H9 (cell line): Measurements from ENCODE around the gene SHLD2. TPM values are rescaled to one million over a fixed set of nuclear protein-coding genes. Genes with fewer than 3 reads are reported as not detected.
"Not testable (repeated sequence)": the region's sequence is repeated elsewhere in the genome, so short reads cannot be mapped to it uniquely, and the experiment has no call there.

ENCODE experiments used
- DNase-seq: peaks from one replicate; pipeline ENCODE4 v3.0.0-alpha.2; 2017
- H2AFZ ChIP-seq: one replicate; pipeline ENCODE4 v1.6.1; 2013; ENCODE audit warnings: mild to moderate bottlenecking, low read length, control low read depth, moderate library complexity
- H2AK5ac ChIP-seq: 2 replicates; pipeline ENCODE4 v1.6.1; 2013; ENCODE audit warnings: low read length, control low read depth, mixed read lengths; ENCODE audit not compliant: insufficient read length
- H2BK120ac ChIP-seq: one replicate; pipeline ENCODE4 v1.6.1; 2013; ENCODE audit warnings: low read depth, mild to moderate bottlenecking, low read length, control low read depth, inconsistent platforms; ENCODE audit not compliant: poor library complexity, severe bottlenecking
- H2BK12ac ChIP-seq: 2 replicates; pipeline ENCODE4 v1.6.1; 2013; ENCODE audit warnings: low read length, control low read depth, mixed read lengths, low read depth; ENCODE audit not compliant: insufficient read length
- H2BK15ac ChIP-seq: 2 replicates; pipeline ENCODE4 v1.6.1; 2013; ENCODE audit warnings: low read depth, low read length, control low read depth
- H2BK20ac ChIP-seq: one replicate; pipeline ENCODE4 v1.6.1; 2013; ENCODE audit warnings: low read depth, mild to moderate bottlenecking, low read length, control low read depth, inconsistent platforms; ENCODE audit not compliant: poor library complexity, severe bottlenecking
- H2BK5ac ChIP-seq: 2 replicates; pipeline ENCODE4 v1.6.1; 2013; ENCODE audit warnings: low read length, control low read depth, mixed read lengths; ENCODE audit not compliant: insufficient read length
- H3K14ac ChIP-seq: 2 replicates; pipeline ENCODE4 v1.6.1; 2013; ENCODE audit warnings: low read length, control low read depth; ENCODE audit not compliant: insufficient read depth
- H3K18ac ChIP-seq: 2 replicates; pipeline ENCODE4 v1.6.1; 2013; ENCODE audit warnings: low read depth, mild to moderate bottlenecking, mixed read lengths, low read length, control low read depth; ENCODE audit not compliant: insufficient read length
- H3K23ac ChIP-seq: 2 replicates; pipeline ENCODE4 v1.6.1; 2013; ENCODE audit warnings: low read length, control low read depth, mixed read lengths, low read depth; ENCODE audit not compliant: insufficient read length
- H3K23me2 ChIP-seq: 2 replicates; pipeline ENCODE4 v1.6.1; 2013; ENCODE audit warnings: low read depth, mild to moderate bottlenecking, mixed read lengths, low read length, control low read depth; ENCODE audit not compliant: insufficient read length, poor library complexity, severe bottlenecking
- H3K27ac ChIP-seq: 2 replicates; pipeline ENCODE4 v1.5.1; 2013; ENCODE audit warnings: low read length, control low read depth, mixed read lengths, low read depth; ENCODE audit not compliant: insufficient read length
- H3K27me3 ChIP-seq: 2 replicates; pipeline ENCODE4 v1.6.1; 2013; ENCODE audit warnings: low read length, control low read depth, inconsistent platforms; ENCODE audit not compliant: insufficient read depth
- H3K4ac ChIP-seq: 2 replicates; pipeline ENCODE4 v1.6.1; 2013; ENCODE audit warnings: low read depth, mild to moderate bottlenecking, control low read depth, inconsistent platforms, low read length, moderate library complexity
- H3K4me1 ChIP-seq: 2 replicates; pipeline ENCODE4 v1.6.1; 2013; ENCODE audit warnings: low read length, control low read depth, inconsistent platforms; ENCODE audit not compliant: insufficient read depth
- H3K4me2 ChIP-seq: 2 replicates; pipeline ENCODE4 v1.6.1; 2013; ENCODE audit warnings: low read length, control low read depth, mixed read lengths; ENCODE audit not compliant: insufficient read length, insufficient read depth
- H3K56ac ChIP-seq: 2 replicates; pipeline ENCODE4 v1.6.1; 2013; ENCODE audit warnings: low read depth, mild to moderate bottlenecking, mixed read lengths, low read length, control low read depth; ENCODE audit not compliant: insufficient read length
- H3K79me1 ChIP-seq: 2 replicates; pipeline ENCODE4 v1.6.1; 2013; ENCODE audit warnings: low read depth, mild to moderate bottlenecking, moderate library complexity, low read length, control low read depth, inconsistent platforms; ENCODE audit not compliant: insufficient read depth, poor library complexity, severe bottlenecking
- H3K79me2 ChIP-seq: 2 replicates; pipeline ENCODE4 v1.6.1; 2013; ENCODE audit warnings: low read length, control low read depth, inconsistent platforms; ENCODE audit not compliant: insufficient read depth
- H3K9ac ChIP-seq: 2 replicates; pipeline ENCODE4 v1.6.1; 2013; ENCODE audit warnings: low read length, control low read depth, mixed read lengths; ENCODE audit not compliant: insufficient read length; ENCODE audit errors: extremely low read depth
- H3K9me3 ChIP-seq: one replicate; pipeline ENCODE4 v1.6.1; 2013; ENCODE audit warnings: low read depth, low read length, inconsistent platforms; ENCODE audit not compliant: control insufficient read depth
- H3T11ph ChIP-seq: one replicate; pipeline ENCODE4 v1.6.1; 2013; ENCODE audit warnings: mild to moderate bottlenecking, low read length, control low read depth, inconsistent platforms
- H4K20me1 ChIP-seq: one replicate; pipeline ENCODE4 v1.6.1; 2013; ENCODE audit not compliant: control insufficient read depth, insufficient read length, insufficient read depth
- H4K5ac ChIP-seq: 2 replicates; pipeline ENCODE4 v1.6.1; 2013; ENCODE audit warnings: low read depth, mild to moderate bottlenecking, mixed read lengths, low read length, control low read depth; ENCODE audit not compliant: insufficient read length
- H4K8ac ChIP-seq: replicated peaks from 2 replicates; pipeline ENCODE4 v1.6.1; 2013; ENCODE audit warnings: low read length, control low read depth, mixed read lengths, low read depth; ENCODE audit not compliant: insufficient read length
- H4K91ac ChIP-seq: 2 replicates; pipeline ENCODE4 v1.6.1; 2013; ENCODE audit warnings: low read depth, mild to moderate bottlenecking, moderate library complexity, mixed read lengths, low read length, control low read depth; ENCODE audit not compliant: insufficient read length
- H3K27ac Mint-ChIP-seq, 3 experiments: 2 replicates in 2 of 3; 3 replicates in 1 of 3; pipeline ENCODE4 v1.8.0; 2020 to 2021; ENCODE audit warnings: mixed read lengths in 3 of 3, mild to moderate bottlenecking in 1 of 3, moderate library complexity in 1 of 3
- H3K27me3 Mint-ChIP-seq: 2 replicates; pipeline ENCODE4 v1.8.0; 2021; ENCODE audit warnings: low read depth, mild to moderate bottlenecking, moderate library complexity, mixed read lengths
- H3K36me3 Mint-ChIP-seq, 3 experiments: 2 replicates in 2 of 3; 3 replicates in 1 of 3; pipeline ENCODE4 v1.8.0; 2020 to 2021; ENCODE audit warnings: low read depth in 3 of 3, mixed read lengths in 3 of 3; ENCODE audit not compliant: insufficient read depth in 1 of 3
- H3K4me1 Mint-ChIP-seq, 2 experiments: 2 replicates each; pipeline ENCODE4 v1.8.0; 2020; ENCODE audit warnings: mixed read lengths in 2 of 2
- H3K4me3 Mint-ChIP-seq, 2 experiments: 2 replicates in 1 of 2; 3 replicates in 1 of 2; pipeline ENCODE4 v1.8.0; 2020 to 2021; ENCODE audit warnings: mild to moderate bottlenecking in 2 of 2, mixed read lengths in 2 of 2, moderate library complexity in 1 of 2
- H3K9me3 Mint-ChIP-seq, 2 experiments: 2 replicates in 1 of 2; 3 replicates in 1 of 2; pipeline ENCODE4 v1.8.0; 2020; ENCODE audit warnings: mild to moderate bottlenecking in 2 of 2, mixed read lengths in 2 of 2, moderate library complexity in 1 of 2
- WGBS: extraction: QIAGEN DNeasy Blood & Tissue Kit; methylation state at CpG from one replicate; pipeline ENCODE4 v1.1.7; 2013; ENCODE audit warnings: missing lambda C conversion rate, low lambda C conversion rate, mixed read lengths; ENCODE audit not compliant: insufficient read length; ENCODE audit errors: extremely low coverage; 5-methylcytosine and 5-hydroxymethylcytosine counted together
- total RNA-seq: library from RNA; stranded (reverse); gene quantifications from 2 replicates; pipeline ENCODE4 v1.2.1, GENCODE V29; 2021

The SHLD2 gene
- total RNA-seq, 1 experiment from 2014 or later: 27.8 TPM

DNA sequence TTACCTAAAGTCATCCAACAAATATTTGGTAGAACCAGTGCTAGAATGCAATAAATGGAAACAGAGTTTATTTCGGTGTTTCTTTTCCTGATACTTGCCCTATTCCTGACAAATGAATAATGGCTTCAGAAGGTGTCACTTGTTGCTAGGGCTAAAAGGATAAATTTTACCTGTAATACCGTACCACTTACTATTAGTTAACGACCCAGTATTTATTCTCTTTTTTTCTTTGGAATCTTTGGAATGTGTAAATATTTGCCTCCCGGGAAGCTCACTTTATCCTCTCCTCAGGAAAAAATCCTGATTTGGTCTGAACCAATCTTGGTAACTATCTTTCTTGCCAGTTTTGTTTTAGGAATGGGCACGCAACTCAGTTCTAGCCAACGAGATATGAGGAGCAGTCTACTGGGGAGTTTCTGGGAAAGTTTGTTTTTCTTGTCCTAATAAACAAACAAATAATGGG, 144.4 kb downstream of the SHLD2 start:
- H2BK120ac ChIP-seq, H4K8ac ChIP-seq, H2AFZ ChIP-seq, H4K20me1 ChIP-seq, H2BK20ac ChIP-seq, H3K9me3 Mint-ChIP-seq, H4K91ac ChIP-seq, H3K4me1 Mint-ChIP-seq, H3T11ph ChIP-seq, DNase-seq, H2BK12ac ChIP-seq, H2BK15ac ChIP-seq, H3K14ac ChIP-seq, H3K56ac ChIP-seq, H3K27me3 ChIP-seq, H3K18ac ChIP-seq, H3K27ac Mint-ChIP-seq, H3K36me3 Mint-ChIP-seq, H3K9ac ChIP-seq, H3K4me1 ChIP-seq, H3K4ac ChIP-seq, H3K27ac ChIP-seq, H3K79me2 ChIP-seq, H3K4me3 Mint-ChIP-seq, H3K23ac ChIP-seq, H3K23me2 ChIP-seq, H3K9me3 ChIP-seq, H2BK5ac ChIP-seq, H3K4me2 ChIP-seq, H2AK5ac ChIP-seq, H3K27me3 Mint-ChIP-seq, H4K5ac ChIP-seq, H3K79me1 ChIP-seq: not testable (repeated sequence)
- no CpG with 5 or more reads among the region's 6 CpGs for WGBS

Other genes with a start within 250 kb of the SHLD2 start
- 1.0 and 1.4 TPM in 2 replicates for gene MMRN2, start 137.6 kb upstream of the SHLD2 start, total RNA-seq
- gene SNCG, start 136.6 kb upstream of the SHLD2 start, total RNA-seq: 4.9 and 5.5 TPM in 2 replicates
- not detected in 2 replicates for gene ADIRF, start 126.7 kb upstream of the SHLD2 start, total RNA-seq
- not detected in 2 replicates for gene FAM25A, start 74.9 kb upstream of the SHLD2 start, total RNA-seq
- gene GLUD1, start 363 bp upstream of the SHLD2 start, total RNA-seq: 101 and 102 TPM in 2 replicates
- gene NUTM2A, start 130.2 kb downstream of the SHLD2 start, total RNA-seq: 0.83 and 1.1 TPM in 2 replicates